Suprapubic skin (tissue), 4 donors: ENCODE results near the gene GMDS. TPM values are rescaled to one million over a fixed set of nuclear protein-coding genes. Genes with fewer than 3 reads are reported as not detected.

Source experiments
- DNase-seq, 2 donors: peaks; one replicate each; pipeline ENCODE4 v3.0.0-alpha.2; 2019; ENCODE audit warnings: low spot score in 2 of 2
- H3K27ac ChIP-seq: fragments of 200-600 bp; sonication (generic); one replicate; pipeline ENCODE4 v1.5.1; 2019
- H3K27me3 ChIP-seq: fragments of 200-600 bp; sonication (generic); one replicate; pipeline ENCODE4 v1.5.1; 2019
- H3K36me3 ChIP-seq: fragments of 200-600 bp; sonication (generic); one replicate; pipeline ENCODE4 v1.5.1; 2019
- H3K4me1 ChIP-seq: fragments of 200-600 bp; sonication (generic); one replicate; pipeline ENCODE4 v1.5.1; 2019
- H3K4me3 ChIP-seq: fragments of 200-600 bp; sonication (generic); one replicate; pipeline ENCODE4 v1.5.1; 2019; ENCODE audit warnings: mild to moderate bottlenecking
- H3K9me3 ChIP-seq: fragments of 200-600 bp; sonication (generic); one replicate; pipeline ENCODE4 v1.5.1; 2019
- EP300 ChIP-seq: sonication (generic); formaldehyde crosslinking; IDR thresholded peaks from one replicate; pipeline ENCODE4 v1.6.1; 2017; ENCODE audit warnings: antibody characterized with exemption
- POLR2A ChIP-seq, 2 donors: fragments of 450-650 bp; IDR thresholded peaks; one replicate each; pipeline ENCODE4 v1.6.1; 2017; ENCODE audit warnings: antibody characterized with exemption in 2 of 2, mild to moderate bottlenecking in 2 of 2, moderate library complexity in 2 of 2
- POLR2AphosphoS5 ChIP-seq, 3 donors: sonication (generic); formaldehyde crosslinking; IDR thresholded peaks; one replicate each; pipeline ENCODE4 v1.6.1; 2017; ENCODE audit warnings: antibody characterized with exemption in 3 of 3
- WGBS: methylation state at CpG from one replicate; pipeline ENCODE4 v1.1.5; 2018; 5-methylcytosine and 5-hydroxymethylcytosine counted together
- total RNA-seq, 4 donors: library from RNA; depleted of rRNA; stranded (reverse); fragments of >200 nt; gene quantifications; one replicate each; pipeline ENCODE4 v1.1.0, GENCODE V29; 2016
- TF ChIP-seq, protein P1 (sequence below), 2 donors: fragments of 200-600 bp in 1 of 2; fragments of 450-650 bp in 1 of 2; sonication (generic) in 1 of 2; IDR thresholded peaks; one replicate each; pipeline ENCODE4 v1.5.1; 2016 to 2019; ENCODE audit warnings: antibody characterized with exemption in 2 of 2, mild to moderate bottlenecking in 1 of 2, moderate library complexity in 1 of 2

GMDS gene
- total RNA-seq, 4 donors from 2014 or later = 11.7 to 19.3 (median 13.2) TPM

DNA sequence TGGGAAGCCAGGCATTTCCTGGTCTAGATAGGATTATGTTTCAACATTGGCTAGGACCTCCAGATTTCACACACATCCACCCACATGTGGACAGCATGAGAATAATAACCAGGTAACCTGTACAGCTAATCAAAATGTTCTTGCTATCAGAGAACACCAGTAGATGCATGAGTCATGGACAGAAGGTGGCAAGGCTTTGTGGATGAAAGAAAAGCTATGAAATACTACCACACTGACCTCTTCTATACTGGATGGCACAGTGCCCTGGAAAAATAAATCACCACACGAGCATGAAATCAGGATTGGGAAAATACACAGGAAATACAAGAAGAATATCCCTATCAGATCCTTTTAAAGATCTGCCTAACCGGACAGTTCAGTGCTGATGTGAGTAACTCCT lies 113.0 kb downstream of the GMDS start:
- no peaks in the 10 kb centered on the region for H3K36me3 ChIP-seq
- H3K27ac ChIP-seq = no peak overlapping the region
- TF ChIP-seq EP300 = no peak
- no peak for TF ChIP-seq POLR2A (IDR thresholded peaks at IDR 0.05)
- no peak for TF ChIP-seq POLR2AphosphoS5 (IDR thresholded peaks at IDR 0.05)
- TF ChIP-seq, protein P1, sequence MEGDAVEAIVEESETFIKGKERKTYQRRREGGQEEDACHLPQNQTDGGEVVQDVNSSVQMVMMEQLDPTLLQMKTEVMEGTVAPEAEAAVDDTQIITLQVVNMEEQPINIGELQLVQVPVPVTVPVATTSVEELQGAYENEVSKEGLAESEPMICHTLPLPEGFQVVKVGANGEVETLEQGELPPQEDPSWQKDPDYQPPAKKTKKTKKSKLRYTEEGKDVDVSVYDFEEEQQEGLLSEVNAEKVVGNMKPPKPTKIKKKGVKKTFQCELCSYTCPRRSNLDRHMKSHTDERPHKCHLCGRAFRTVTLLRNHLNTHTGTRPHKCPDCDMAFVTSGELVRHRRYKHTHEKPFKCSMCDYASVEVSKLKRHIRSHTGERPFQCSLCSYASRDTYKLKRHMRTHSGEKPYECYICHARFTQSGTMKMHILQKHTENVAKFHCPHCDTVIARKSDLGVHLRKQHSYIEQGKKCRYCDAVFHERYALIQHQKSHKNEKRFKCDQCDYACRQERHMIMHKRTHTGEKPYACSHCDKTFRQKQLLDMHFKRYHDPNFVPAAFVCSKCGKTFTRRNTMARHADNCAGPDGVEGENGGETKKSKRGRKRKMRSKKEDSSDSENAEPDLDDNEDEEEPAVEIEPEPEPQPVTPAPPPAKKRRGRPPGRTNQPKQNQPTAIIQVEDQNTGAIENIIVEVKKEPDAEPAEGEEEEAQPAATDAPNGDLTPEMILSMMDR (IDR thresholded peaks at IDR 0.05) = no peak
- DNase-seq = no peak
- no peak overlapping the region for H3K4me3 ChIP-seq
- 62% methylated on average over 2 of the region's 2 CpGs for WGBS
- H3K9me3 ChIP-seq = no peaks in the 10 kb centered on the region
- H3K4me1 ChIP-seq = peaks cover 19% of the 10 kb centered on the region
- H3K27me3 ChIP-seq = no peaks in the 10 kb centered on the region

DNA sequence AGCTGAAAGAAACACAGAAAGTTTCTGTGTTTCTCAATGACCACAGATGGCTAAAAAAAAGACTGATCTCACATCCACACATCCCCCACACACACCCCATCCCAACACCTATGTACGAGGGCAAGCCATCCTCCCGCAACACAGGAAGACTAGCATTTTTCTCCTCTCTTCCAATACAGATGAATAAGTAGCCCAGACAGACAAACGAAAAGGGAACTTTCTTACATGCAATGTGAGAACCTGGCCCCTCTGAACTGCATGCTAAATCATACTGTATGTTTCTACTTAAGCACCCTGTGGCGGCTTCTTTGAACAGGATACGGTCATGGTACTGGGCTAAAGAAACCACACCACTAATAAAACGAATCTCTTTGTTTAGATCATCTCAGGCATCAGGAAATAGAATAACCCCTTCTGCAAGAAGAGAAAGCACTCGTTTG lies 116.2 kb downstream of the GMDS start:
- DNase-seq = no peak
- Histone ChIP-seq H3K9me3 (no peaks in the 10 kb centered on the region), H3K4me3 (no peak overlapping the region), H3K27ac (no peak overlapping the region), H3K4me1 (peaks cover 21% of the 10 kb centered on the region), H3K36me3 (no peaks in the 10 kb centered on the region), H3K27me3 (no peaks in the 10 kb centered on the region)
- WGBS = 70% methylated on average over 7 of the region's 7 CpGs
- no peak for TF ChIP-seq POLR2AphosphoS5 (IDR thresholded peaks at IDR 0.05)

DNA sequence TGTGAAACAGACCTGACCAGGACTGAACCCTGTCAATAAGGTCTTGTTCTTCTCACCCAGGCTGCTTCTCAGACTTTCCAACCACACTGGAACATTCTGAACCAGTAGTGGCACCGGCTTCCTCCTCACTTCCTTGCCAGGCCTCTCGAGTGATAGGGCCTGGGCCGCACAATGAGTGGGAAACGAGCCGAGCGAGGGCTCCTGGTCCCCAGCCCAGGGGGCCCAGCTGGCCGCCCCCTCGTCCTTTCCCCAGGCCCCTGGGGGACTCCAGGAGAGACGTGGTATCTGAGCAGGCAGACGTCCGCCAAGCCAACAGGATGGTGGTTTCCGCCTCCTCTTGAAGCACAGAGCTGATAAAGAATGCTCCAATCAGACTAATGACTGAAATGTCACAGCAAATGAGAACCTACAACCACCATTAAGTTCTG lies 117.9 kb downstream of the GMDS start:
- Histone ChIP-seq H3K4me1 (peaks cover 4% of the 10 kb centered on the region), H3K9me3 (no peaks in the 10 kb centered on the region), H3K27ac (peak overlapping the region; percentile 7), H3K36me3 (no peaks in the 10 kb centered on the region), H3K27me3 (no peaks in the 10 kb centered on the region), H3K4me3 (no peak overlapping the region)
- TF ChIP-seq POLR2A (IDR thresholded peaks at IDR 0.05) (no peak), POLR2AphosphoS5 (IDR thresholded peaks at IDR 0.05) (peak in 2 of 3 donors; percentile 8 to 49)
- DNase-seq = peak in 1 of 2 donors; percentile 65
- 70% methylated on average over 10 of the region's 12 CpGs for WGBS

DNA sequence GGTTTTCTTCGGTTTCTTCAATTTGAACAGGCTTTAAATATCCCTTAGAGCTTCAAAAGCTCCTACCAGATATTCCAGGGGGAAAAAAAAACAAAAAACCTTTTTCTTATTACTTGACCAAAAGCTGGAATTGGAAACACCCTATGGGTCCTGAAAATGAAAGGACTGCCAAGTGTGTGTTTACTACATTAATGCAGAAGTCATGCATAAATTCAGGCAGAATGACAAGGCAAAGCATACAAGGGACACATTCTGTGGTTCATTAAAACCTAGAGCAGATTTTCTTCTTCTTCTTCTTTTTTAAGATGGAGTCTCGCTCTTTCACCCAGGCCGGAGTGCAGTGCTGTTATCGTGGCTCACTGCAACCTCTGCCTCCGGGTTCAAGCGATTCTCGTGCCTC lies 119.1 kb downstream of the GMDS start:
- DNase-seq = no peak
- H3K4me1 ChIP-seq = peaks cover 4% of the 10 kb centered on the region
- H3K27ac ChIP-seq = peak overlapping the region; percentile 7
- WGBS = 92% methylated on average over 7 of the region's 7 CpGs
- H3K4me3 ChIP-seq = no peak overlapping the region
- TF ChIP-seq, protein P1 (IDR thresholded peaks at IDR 0.05) = no peak
- TF ChIP-seq POLR2A (IDR thresholded peaks at IDR 0.05) (no peak), EP300 (no peak), POLR2AphosphoS5 (IDR thresholded peaks at IDR 0.05) (no peak)
- H3K27me3 ChIP-seq = no peaks in the 10 kb centered on the region
- no peaks in the 10 kb centered on the region for H3K9me3 ChIP-seq
- H3K36me3 ChIP-seq = no peaks in the 10 kb centered on the region

DNA sequence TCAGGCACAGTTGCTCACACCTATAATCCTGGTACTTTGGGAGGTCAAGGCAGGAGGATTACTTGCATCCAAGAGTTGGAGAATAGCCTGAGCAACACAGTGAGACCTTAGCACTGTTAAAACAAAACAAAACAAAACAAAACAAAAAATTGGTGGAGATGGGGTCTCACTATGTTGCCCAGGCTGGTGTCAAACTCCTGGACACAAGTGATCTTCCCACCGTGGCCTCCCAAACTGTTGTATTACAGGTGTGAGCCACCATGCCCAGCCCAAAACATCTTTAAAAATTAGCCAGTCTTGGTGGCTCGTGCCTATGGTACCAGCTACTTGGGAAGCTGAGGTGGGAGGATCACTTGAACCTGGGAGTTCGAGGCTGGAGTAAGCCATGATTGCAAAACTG lies 120.2 kb downstream of the GMDS start:
- Histone ChIP-seq H3K4me1 (peaks cover 4% of the 10 kb centered on the region), H3K9me3 (no peaks in the 10 kb centered on the region), H3K27ac (no peak overlapping the region), H3K4me3 (no peak overlapping the region), H3K36me3 (no peaks in the 10 kb centered on the region), H3K27me3 (no peaks in the 10 kb centered on the region)
- WGBS = 99% methylated on average over 3 of the region's 3 CpGs
- TF ChIP-seq, protein P1 (IDR thresholded peaks at IDR 0.05) = no peak
- TF ChIP-seq EP300 = no peak
- no peak for TF ChIP-seq POLR2AphosphoS5 (IDR thresholded peaks at IDR 0.05)
- no peak for TF ChIP-seq POLR2A (IDR thresholded peaks at IDR 0.05)
- DNase-seq = no peak

DNA sequence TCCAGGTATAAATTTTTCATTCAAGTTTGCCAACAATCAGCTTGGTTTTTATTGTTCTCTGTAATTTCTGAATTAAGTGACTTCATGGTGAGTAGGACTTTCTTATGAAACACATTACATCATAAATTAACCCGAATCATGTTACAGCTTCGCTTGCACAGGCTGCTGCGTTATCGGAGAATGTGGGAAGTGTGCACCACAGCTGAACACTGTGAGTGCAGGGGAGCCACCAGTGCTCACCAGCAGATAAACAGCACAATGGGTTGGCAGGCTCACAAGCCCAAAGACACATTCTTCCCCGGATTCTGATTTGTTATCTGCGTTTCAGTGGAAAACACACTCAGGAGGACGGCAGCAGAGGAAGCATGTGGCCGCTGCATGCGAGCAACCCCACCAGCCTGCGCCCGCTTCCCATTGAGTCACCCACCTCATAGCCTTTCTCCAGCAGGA lies 121.1 kb downstream of the GMDS start:
- H3K4me1 ChIP-seq = peaks cover 4% of the 10 kb centered on the region
- no peak for TF ChIP-seq POLR2AphosphoS5 (IDR thresholded peaks at IDR 0.05)
- no peaks in the 10 kb centered on the region for H3K36me3 ChIP-seq
- no peaks in the 10 kb centered on the region for H3K9me3 ChIP-seq
- no peak overlapping the region for H3K4me3 ChIP-seq
- WGBS = 71% methylated on average over 11 of the region's 11 CpGs
- H3K27ac ChIP-seq = no peak overlapping the region
- no peak for DNase-seq
- H3K27me3 ChIP-seq = no peaks in the 10 kb centered on the region

DNA sequence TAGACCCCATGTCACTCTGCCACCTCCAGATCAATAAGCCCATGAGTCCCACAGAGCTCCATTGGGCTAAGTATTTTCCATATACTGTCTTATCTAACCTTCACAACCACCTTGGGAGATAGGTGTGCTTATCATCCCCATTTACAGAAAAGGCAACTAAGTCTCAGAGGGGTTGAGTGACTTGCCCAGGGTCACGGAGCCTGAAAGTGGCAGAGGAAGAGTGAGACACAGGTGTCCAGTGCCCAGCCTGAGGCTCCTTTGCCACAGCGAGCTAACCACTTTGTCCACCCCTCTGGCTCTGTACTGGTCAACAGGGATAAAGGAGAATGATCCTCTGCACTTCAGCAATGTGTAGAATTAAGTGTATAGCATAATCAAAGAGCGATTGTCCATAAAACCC lies 124.5 kb downstream of the GMDS start:
- no peak overlapping the region for H3K27ac ChIP-seq
- H3K9me3 ChIP-seq = no peaks in the 10 kb centered on the region
- H3K27me3 ChIP-seq = no peaks in the 10 kb centered on the region
- no peak for DNase-seq
- H3K36me3 ChIP-seq = no peaks in the 10 kb centered on the region
- H3K4me1 ChIP-seq = no peaks in the 10 kb centered on the region
- no peak overlapping the region for H3K4me3 ChIP-seq
- 94% methylated on average over 3 of the region's 3 CpGs for WGBS
- TF ChIP-seq, protein P1 (IDR thresholded peaks at IDR 0.05) = no peak
- TF ChIP-seq POLR2AphosphoS5 (IDR thresholded peaks at IDR 0.05) = no peak
- TF ChIP-seq EP300 = no peak
- no peak for TF ChIP-seq POLR2A (IDR thresholded peaks at IDR 0.05)
